Mesothelial cell of epicardium (in vitro differentiated cells): Measurements from ENCODE around the gene PLCB4. TPM values are rescaled to one million over a fixed set of nuclear protein-coding genes. Genes with fewer than 3 reads are reported as not detected.

ENCODE experiments used
- DNase-seq, 2 experiments: peaks; one replicate each; pipeline ENCODE4 v3.0.0; 2021; ENCODE audit warnings: low spot score in 2 of 2; ENCODE audit not compliant: unreplicated experiment in 2 of 2
- H3K27ac Mint-ChIP-seq: 2 replicates; pipeline ENCODE4 v1.8.0; 2021; ENCODE audit warnings: mixed read lengths
- H3K27me3 Mint-ChIP-seq: 2 replicates; pipeline ENCODE4 v1.8.0; 2021; ENCODE audit warnings: low read depth, mixed read lengths
- H3K36me3 Mint-ChIP-seq: 2 replicates; pipeline ENCODE4 v1.8.0; 2021; ENCODE audit warnings: mixed read lengths
- H3K4me1 Mint-ChIP-seq: 2 replicates; pipeline ENCODE4 v1.8.0; 2021; ENCODE audit warnings: mixed read lengths
- H3K4me3 Mint-ChIP-seq: 2 replicates; pipeline ENCODE4 v1.8.0; 2021; ENCODE audit warnings: mild to moderate bottlenecking, moderate library complexity, mixed read lengths
- H3K9me3 Mint-ChIP-seq: 2 replicates; pipeline ENCODE4 v1.8.0; 2021; ENCODE audit warnings: mixed read lengths
- CTCF ChIP-seq: fragments of 200-600 bp; sonication (generic); IDR thresholded peaks from one replicate; pipeline ENCODE4 v1.5.0; 2021; ENCODE audit warnings: antibody characterized with exemption; ENCODE audit not compliant: unreplicated experiment
- total RNA-seq: library from RNA; stranded (reverse); gene quantifications from 3 replicates; pipeline ENCODE4 v1.2.1, GENCODE V29; 2021

PLCB4 gene
- total RNA-seq, 1 donor from 2014 or later, result 14.0 TPM

- no peak overlapping the region for H3K27ac Mint-ChIP-seq
- H3K4me3 Mint-ChIP-seq, result no peak overlapping the region
- H3K36me3 Mint-ChIP-seq, result peaks cover 21% of the 10 kb centered on the region
- peaks cover 17% of the 10 kb centered on the region for H3K9me3 Mint-ChIP-seq
- H3K4me1 Mint-ChIP-seq, result no peaks in the 10 kb centered on the region
- H3K27me3 Mint-ChIP-seq, result no peaks in the 10 kb centered on the region
- TF ChIP-seq CTCF, result no peak
- no peak for DNase-seq
Measured at GRCh38 chr20:9388160-9388812, 319.4 kb downstream of the PLCB4 start.

- no peaks in the 10 kb centered on the region for H3K27me3 Mint-ChIP-seq
- no peak overlapping the region for H3K4me3 Mint-ChIP-seq
- H3K4me1 Mint-ChIP-seq, result no peaks in the 10 kb centered on the region
- TF ChIP-seq CTCF, result no peak
- peaks cover 16% of the 10 kb centered on the region for H3K36me3 Mint-ChIP-seq
- DNase-seq, result no peak
- no peak overlapping the region for H3K27ac Mint-ChIP-seq
- H3K9me3 Mint-ChIP-seq, result peaks cover 13% of the 10 kb centered on the region
Measured at GRCh38 chr20:9388813-9389161, 319.9 kb downstream of the PLCB4 start.

- TF ChIP-seq CTCF, result no peak
- Mint-ChIP-seq H3K27ac (no peak overlapping the region), H3K9me3 (peaks cover 9% of the 10 kb centered on the region), H3K27me3 (no peaks in the 10 kb centered on the region), H3K36me3 (peaks cover 10% of the 10 kb centered on the region), H3K4me1 (no peaks in the 10 kb centered on the region), H3K4me3 (no peak overlapping the region)
- DNase-seq, result no peak
Measured at GRCh38 chr20:9389346-9389745, 320.5 kb downstream of the PLCB4 start.

GRCh38 chr20:9390441-9390840 lies 321.6 kb downstream of the PLCB4 start:
- H3K4me3 Mint-ChIP-seq, result no peak overlapping the region
- H3K36me3 Mint-ChIP-seq, result peaks cover 5% of the 10 kb centered on the region
- no peaks in the 10 kb centered on the region for H3K4me1 Mint-ChIP-seq
- no peak for TF ChIP-seq CTCF
- no peak overlapping the region for H3K27ac Mint-ChIP-seq
- H3K27me3 Mint-ChIP-seq, result no peaks in the 10 kb centered on the region
- DNase-seq, result no peak
- peaks cover 4% of the 10 kb centered on the region for H3K9me3 Mint-ChIP-seq

GRCh38 chr20:9392892-9393857 lies 324.3 kb downstream of the PLCB4 start:
- peak; percentile 47 for TF ChIP-seq CTCF
- Mint-ChIP-seq H3K9me3 (no peaks in the 10 kb centered on the region), H3K4me1 (no peaks in the 10 kb centered on the region), H3K27me3 (no peaks in the 10 kb centered on the region), H3K36me3 (peaks cover 2% of the 10 kb centered on the region), H3K4me3 (no peak overlapping the region), H3K27ac (no peak overlapping the region)
- peak in 1 of 2 experiments; percentile 55 for DNase-seq
